Measurements from ENCODE around the gene BCL7A. TPM values are rescaled to one million over a fixed set of nuclear protein-coding genes. Genes with fewer than 3 reads are reported as not detected.
A peak's percentile ranks its signal among the peaks of the same experiment; 100 is the strongest.

BCL7A gene
- total RNA-seq, 1 experiment from 2014 or later: 31.6 TPM

- Histone ChIP-seq H3K9me2 (replicated peaks; ENCODE audit: low read length) (no peaks in the 10 kb centered on the region), H3K4me1 (ENCODE audit: insufficient read depth, low read length) (peaks cover 25% of the 10 kb centered on the region), H3F3A (ENCODE audit: low read length, unreplicated experiment) (peaks cover 9% of the 10 kb centered on the region), H3K9ac (ENCODE audit: low read length) (no peak overlapping the region), H4K20me1 (ENCODE audit: low read length) (peaks cover 16% of the 10 kb centered on the region), H3K79me2 (ENCODE audit: low read length) (peaks cover 31% of the 10 kb centered on the region), H3K36me3 (ENCODE audit: low read depth, low read length) (no peaks in the 10 kb centered on the region), H2AFZ (ENCODE audit: low read length) (no peak overlapping the region), H3K4me2 (ENCODE audit: low read length) (no peak overlapping the region), H3K4me3 (ENCODE audit: low read length) (no peak overlapping the region), H3K27me3 (ENCODE audit: low read length) (no peaks in the 10 kb centered on the region), H3K27ac (ENCODE audit: low read length) (no peak overlapping the region), H3K9me3 (ENCODE audit: low read length) (no peaks in the 10 kb centered on the region)
- CTCF ChIA-PET: no interaction called here
- no peak for ATAC-seq
- POLR2A ChIA-PET (ENCODE audit: unreplicated experiment): no interaction called here
- intact Hi-C loops (cut with micrococcal nuclease): no loop called here
- no TSS peak for BruUV-seq (replicated peaks)
- DNase-seq: no peak
- TF ChIP-seq EZH2 (IDR thresholded peaks at IDR 0.05; ENCODE audit: low read length, unreplicated experiment): no peak
- no peak for TF ChIP-seq EZH2phosphoT487 (IDR thresholded peaks at IDR 0.05; ENCODE audit: borderline replicate concordance, low read length)
- TF ChIP-seq, protein P1, sequence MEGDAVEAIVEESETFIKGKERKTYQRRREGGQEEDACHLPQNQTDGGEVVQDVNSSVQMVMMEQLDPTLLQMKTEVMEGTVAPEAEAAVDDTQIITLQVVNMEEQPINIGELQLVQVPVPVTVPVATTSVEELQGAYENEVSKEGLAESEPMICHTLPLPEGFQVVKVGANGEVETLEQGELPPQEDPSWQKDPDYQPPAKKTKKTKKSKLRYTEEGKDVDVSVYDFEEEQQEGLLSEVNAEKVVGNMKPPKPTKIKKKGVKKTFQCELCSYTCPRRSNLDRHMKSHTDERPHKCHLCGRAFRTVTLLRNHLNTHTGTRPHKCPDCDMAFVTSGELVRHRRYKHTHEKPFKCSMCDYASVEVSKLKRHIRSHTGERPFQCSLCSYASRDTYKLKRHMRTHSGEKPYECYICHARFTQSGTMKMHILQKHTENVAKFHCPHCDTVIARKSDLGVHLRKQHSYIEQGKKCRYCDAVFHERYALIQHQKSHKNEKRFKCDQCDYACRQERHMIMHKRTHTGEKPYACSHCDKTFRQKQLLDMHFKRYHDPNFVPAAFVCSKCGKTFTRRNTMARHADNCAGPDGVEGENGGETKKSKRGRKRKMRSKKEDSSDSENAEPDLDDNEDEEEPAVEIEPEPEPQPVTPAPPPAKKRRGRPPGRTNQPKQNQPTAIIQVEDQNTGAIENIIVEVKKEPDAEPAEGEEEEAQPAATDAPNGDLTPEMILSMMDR (conservative IDR thresholded peaks at IDR 0.05; ENCODE audit: low read depth, low read length): no peak
Measured at GRCh38 chr12:122076743-122077495, 55.2 kb downstream of the BCL7A start.

DNA sequence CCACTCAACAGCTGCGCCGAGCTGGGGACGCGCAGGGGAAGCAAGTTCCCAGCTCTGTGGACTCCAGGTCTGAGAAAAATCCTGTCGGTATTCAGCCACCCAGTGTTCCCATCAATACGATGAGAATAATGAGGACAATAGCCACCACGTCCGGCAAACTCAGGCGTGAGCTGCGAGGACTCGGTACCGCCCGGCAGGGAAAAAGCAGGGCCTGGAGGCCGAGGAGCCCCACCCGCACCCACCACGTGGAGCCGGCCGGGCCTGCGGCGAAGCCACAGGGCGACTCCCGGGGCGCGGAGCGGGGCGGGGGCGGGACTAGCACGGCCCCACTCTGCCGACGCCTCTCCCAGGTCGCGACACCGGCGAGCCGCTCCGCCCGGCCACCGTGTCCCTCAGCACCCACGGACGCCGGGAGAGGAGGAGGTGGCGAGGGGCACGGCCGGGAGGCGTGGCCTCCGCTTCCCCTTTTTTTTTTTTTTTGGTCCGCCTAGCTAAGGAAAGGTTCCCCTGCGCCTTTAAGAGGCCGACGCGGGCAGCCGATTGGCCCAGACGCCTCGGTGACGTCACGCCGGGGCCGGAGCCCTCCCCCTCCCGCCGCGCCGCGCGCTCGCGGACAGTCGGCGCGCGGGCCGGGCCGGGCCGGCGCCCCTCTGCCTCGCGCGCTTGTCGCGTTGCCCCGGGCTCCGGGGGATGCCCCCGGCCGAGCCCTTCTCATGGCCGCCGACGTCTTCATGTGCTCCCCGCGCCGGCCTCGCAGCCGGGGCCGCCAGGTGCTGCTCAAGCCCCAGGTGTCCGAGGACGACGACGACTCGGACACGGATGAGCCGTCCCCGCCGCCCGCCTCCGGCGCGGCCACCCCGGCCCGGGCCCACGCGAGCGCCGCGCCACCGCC lies 56.7 kb downstream of the BCL7A start, which contains the start of gene MLXIP:
TSS of gene MLXIP (plus strand) at position 616 of the 892 bp plus-strand sequence. CDS start at position 714, 98 bp downstream.
- peak within 1 kb of the TSS; percentile 52 for H2AFZ ChIP-seq (ENCODE audit: low read length)
- H4K20me1 ChIP-seq (ENCODE audit: low read length): peaks cover 23% of the 10 kb centered on the region
- H3K9ac ChIP-seq (ENCODE audit: low read length): peak within 1 kb of the TSS; percentile 79
- no peaks in the 10 kb centered on the region for H3K9me2 ChIP-seq (replicated peaks; ENCODE audit: low read length)
- DNase-seq: peak; percentile 96
- intact Hi-C loops (cut with micrococcal nuclease): no loop called here
- peaks cover 45% of the 10 kb centered on the region for H3K79me2 ChIP-seq (ENCODE audit: low read length)
- H3K4me1 ChIP-seq (ENCODE audit: insufficient read depth, low read length): peaks cover 27% of the 10 kb centered on the region
- H3K9me3 ChIP-seq (ENCODE audit: low read length): no peaks in the 10 kb centered on the region
- H3K36me3 ChIP-seq (ENCODE audit: low read depth, low read length): no peaks in the 10 kb centered on the region
- H3K4me3 ChIP-seq (ENCODE audit: low read length): peak within 1 kb of the TSS; percentile 81
- ChIA-PET CTCF (interaction anchor here (0.5 to 1.6 kb wide), 6 partner anchors 15 to 355 kb away, joined by 3 to 5 read pairs (median 3); no protein-coding TSS in a partner anchor), POLR2A (ENCODE audit: unreplicated experiment) (interaction anchor here (0.5 to 1.1 kb wide), 9 partner anchors 10 to 452 kb away, joined by 3 to 11 read pairs (median 5); no protein-coding TSS in a partner anchor)
- peak within 1 kb of the TSS; percentile 11 for H3K27ac ChIP-seq (ENCODE audit: low read length)
- H3F3A ChIP-seq (ENCODE audit: low read length, unreplicated experiment): peaks cover 9% of the 10 kb centered on the region
- no peaks in the 10 kb centered on the region for H3K27me3 ChIP-seq (ENCODE audit: low read length)
- peak; percentile 69 for ATAC-seq
- TF ChIP-seq EZH2phosphoT487 (IDR thresholded peaks at IDR 0.05; ENCODE audit: borderline replicate concordance, low read length) (no peak), EZH2 (IDR thresholded peaks at IDR 0.05; ENCODE audit: low read length, unreplicated experiment) (no peak)
- TF ChIP-seq, protein P1 (conservative IDR thresholded peaks at IDR 0.05; ENCODE audit: low read depth, low read length): no peak
- BruUV-seq (replicated peaks): no TSS peak
- H3K4me2 ChIP-seq (ENCODE audit: low read length): peak within 1 kb of the TSS; percentile 93
